Stimulated activated effector memory CD8-positive, alpha-beta T cell treated with anti-CD3 and anti-CD28 coated beads, Interleukin-12 subunit alpha, Interleukin-12 subunit beta, amount 100 ng/mL, for 72 hours (primary cell): ENCODE measurements around the gene PRKD1.
"Not testable (repeated sequence)": the region's sequence is repeated elsewhere in the genome, so short reads cannot be mapped to it uniquely, and the experiment has no call there.

Experiments
- ATAC-seq: fragments of 150-1000 bp; cut with Tn5 transposase; 2 replicates; pipeline ENCODE4 v1.10.0; 2021
- DNase-seq, 2 donors: peaks; one replicate each; pipeline ENCODE4 v3.0.0; 2021 to 2022; ENCODE audit warnings: low spot score in 2 of 2
- H3K27ac Mint-ChIP-seq: one replicate; pipeline ENCODE4 v1.8.0; 2022; ENCODE audit warnings: mild to moderate bottlenecking, mixed read lengths
- H3K36me3 Mint-ChIP-seq: one replicate; pipeline ENCODE4 v1.8.0; 2022; ENCODE audit warnings: mild to moderate bottlenecking, mixed read lengths
- H3K4me1 Mint-ChIP-seq: one replicate; pipeline ENCODE4 v1.8.0; 2022; ENCODE audit warnings: mixed read lengths
- H3K4me3 Mint-ChIP-seq: one replicate; pipeline ENCODE4 v1.8.0; 2022; ENCODE audit warnings: mild to moderate bottlenecking, mixed read lengths
- H3K9me3 Mint-ChIP-seq: one replicate; pipeline ENCODE4 v1.8.0; 2022; ENCODE audit warnings: mixed read lengths

PRKD1 gene

GRCh38 chr14:29865299-29865698 is 62.3 kb downstream of the PRKD1 start:
- ATAC-seq (no peak), DNase-seq (no peak)
- H3K27ac Mint-ChIP-seq = no peak overlapping the region

DNA sequence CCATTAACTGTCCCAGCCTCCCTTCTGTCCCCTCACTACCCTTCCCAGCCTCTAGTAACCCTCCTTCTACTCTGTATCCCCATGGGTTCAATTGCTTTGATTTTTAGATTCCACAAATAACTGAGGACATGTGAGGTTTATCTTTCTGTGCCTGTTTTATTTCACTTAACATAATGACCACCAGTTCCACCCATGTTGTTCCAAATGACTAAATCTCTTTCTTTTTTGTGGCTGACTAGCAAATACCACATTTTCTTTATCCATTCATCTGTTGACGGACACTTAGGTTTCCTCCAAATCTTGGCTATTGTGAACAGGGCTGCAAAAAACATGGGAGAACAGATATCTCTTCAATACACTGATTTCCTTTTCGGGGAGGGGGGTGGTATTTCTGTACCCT is 65.7 kb downstream of the PRKD1 start:
- peaks cover 14% of the 10 kb centered on the region for H3K9me3 Mint-ChIP-seq
- H3K36me3 Mint-ChIP-seq = no peaks in the 10 kb centered on the region
- ATAC-seq (no peak), DNase-seq (no peak)
- H3K4me1 Mint-ChIP-seq = no peaks in the 10 kb centered on the region
- no peak overlapping the region for H3K4me3 Mint-ChIP-seq
- no peak overlapping the region for H3K27ac Mint-ChIP-seq

More at GRCh38 chr14:29865299-29865698, 62.3 kb downstream of the PRKD1 start:
- no peaks in the 10 kb centered on the region for H3K36me3 Mint-ChIP-seq
- H3K9me3 Mint-ChIP-seq = peaks cover 12% of the 10 kb centered on the region
- H3K4me3 Mint-ChIP-seq = no peak overlapping the region
- H3K4me1 Mint-ChIP-seq = no peaks in the 10 kb centered on the region

- Mint-ChIP-seq H3K4me1 (no peaks in the 10 kb centered on the region), H3K4me3 (no peak overlapping the region), H3K27ac (no peak overlapping the region), H3K9me3 (peaks cover 19% of the 10 kb centered on the region), H3K36me3 (no peaks in the 10 kb centered on the region)
- no peak for DNase-seq
- no peak for ATAC-seq
These were observed 69.3 kb downstream of the PRKD1 start for GRCh38 chr14:29858299-29858698.

DNA sequence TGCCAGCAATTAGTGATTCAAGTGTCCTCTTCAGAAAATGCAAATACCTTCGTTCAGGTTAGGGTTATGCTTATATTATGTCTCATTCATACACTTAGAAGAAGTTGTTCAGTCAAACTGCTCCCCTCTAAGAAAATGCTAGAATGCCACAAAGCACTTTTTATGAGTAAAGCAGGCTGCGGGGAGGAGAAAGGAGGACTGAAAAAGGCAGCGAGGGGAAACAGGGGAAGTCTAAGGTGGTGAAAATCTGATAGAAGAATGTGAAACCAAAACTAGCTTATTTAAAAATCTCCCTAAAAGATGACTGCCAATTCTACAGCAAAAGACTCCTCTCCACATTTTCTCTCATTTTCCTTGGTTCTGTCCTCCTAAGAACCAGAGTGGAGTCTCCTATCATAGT is 70.1 kb downstream of the PRKD1 start:
- H3K36me3 Mint-ChIP-seq = no peaks in the 10 kb centered on the region
- H3K9me3 Mint-ChIP-seq = peaks cover 17% of the 10 kb centered on the region
- H3K27ac Mint-ChIP-seq = no peak overlapping the region
- H3K4me3 Mint-ChIP-seq = no peak overlapping the region
- no peaks in the 10 kb centered on the region for H3K4me1 Mint-ChIP-seq
- ATAC-seq (no peak), DNase-seq (no peak)

GRCh38 chr14:29856516-29856915 is 71.1 kb downstream of the PRKD1 start:
- ATAC-seq (no peak), DNase-seq (no peak)
- H3K4me3 Mint-ChIP-seq = no peak overlapping the region
- no peaks in the 10 kb centered on the region for H3K4me1 Mint-ChIP-seq
- no peak overlapping the region for H3K27ac Mint-ChIP-seq
- no peaks in the 10 kb centered on the region for H3K36me3 Mint-ChIP-seq
- peaks cover 23% of the 10 kb centered on the region for H3K9me3 Mint-ChIP-seq

- H3K4me1 Mint-ChIP-seq, ATAC-seq, H3K27ac Mint-ChIP-seq, DNase-seq, H3K36me3 Mint-ChIP-seq, H3K4me3 Mint-ChIP-seq: not testable (repeated sequence)
- peaks cover 32% of the 10 kb centered on the region for H3K9me3 Mint-ChIP-seq
These were observed 74.0 kb downstream of the PRKD1 start for GRCh38 chr14:29853691-29854090.

GRCh38 chr14:29853272-29853671 is 74.4 kb downstream of the PRKD1 start:
- no peak for ATAC-seq
- H3K4me3 Mint-ChIP-seq = no peak overlapping the region
- peaks cover 32% of the 10 kb centered on the region for H3K9me3 Mint-ChIP-seq
- H3K4me1 Mint-ChIP-seq = no peaks in the 10 kb centered on the region
- DNase-seq = no peak
- no peaks in the 10 kb centered on the region for H3K36me3 Mint-ChIP-seq
- H3K27ac Mint-ChIP-seq = no peak overlapping the region

DNA sequence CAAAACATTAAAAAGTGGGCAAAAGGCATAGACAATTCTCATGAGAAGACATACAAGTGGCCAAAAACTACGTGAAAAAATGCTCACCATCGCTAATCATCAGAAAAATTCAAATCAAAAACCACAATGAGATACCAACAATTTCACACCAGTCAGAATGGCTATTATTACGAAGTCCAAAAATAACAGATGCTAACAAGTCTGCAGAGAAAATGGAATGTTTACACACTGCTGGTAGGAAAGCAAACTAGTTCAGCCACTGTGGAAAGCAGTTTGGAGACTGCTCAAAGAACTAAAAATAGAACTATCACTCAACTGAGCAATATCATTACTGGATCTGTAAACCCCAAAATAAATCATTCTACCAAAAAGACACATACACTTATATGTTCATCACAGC is 76.2 kb downstream of the PRKD1 start:
- peaks cover 33% of the 10 kb centered on the region for H3K9me3 Mint-ChIP-seq
- H3K4me1 Mint-ChIP-seq = no peaks in the 10 kb centered on the region
- no peak overlapping the region for H3K4me3 Mint-ChIP-seq
- ATAC-seq (no peak), DNase-seq (no peak)
- H3K36me3 Mint-ChIP-seq = no peaks in the 10 kb centered on the region
- no peak overlapping the region for H3K27ac Mint-ChIP-seq

GRCh38 chr14:29847056-29847380 is 80.6 kb downstream of the PRKD1 start:
- H3K4me3 Mint-ChIP-seq = no peak overlapping the region
- no peak for ATAC-seq
- peaks cover 36% of the 10 kb centered on the region for H3K9me3 Mint-ChIP-seq
- no peak overlapping the region for H3K27ac Mint-ChIP-seq
- DNase-seq = no peak
- no peaks in the 10 kb centered on the region for H3K36me3 Mint-ChIP-seq
- no peaks in the 10 kb centered on the region for H3K4me1 Mint-ChIP-seq

DNA sequence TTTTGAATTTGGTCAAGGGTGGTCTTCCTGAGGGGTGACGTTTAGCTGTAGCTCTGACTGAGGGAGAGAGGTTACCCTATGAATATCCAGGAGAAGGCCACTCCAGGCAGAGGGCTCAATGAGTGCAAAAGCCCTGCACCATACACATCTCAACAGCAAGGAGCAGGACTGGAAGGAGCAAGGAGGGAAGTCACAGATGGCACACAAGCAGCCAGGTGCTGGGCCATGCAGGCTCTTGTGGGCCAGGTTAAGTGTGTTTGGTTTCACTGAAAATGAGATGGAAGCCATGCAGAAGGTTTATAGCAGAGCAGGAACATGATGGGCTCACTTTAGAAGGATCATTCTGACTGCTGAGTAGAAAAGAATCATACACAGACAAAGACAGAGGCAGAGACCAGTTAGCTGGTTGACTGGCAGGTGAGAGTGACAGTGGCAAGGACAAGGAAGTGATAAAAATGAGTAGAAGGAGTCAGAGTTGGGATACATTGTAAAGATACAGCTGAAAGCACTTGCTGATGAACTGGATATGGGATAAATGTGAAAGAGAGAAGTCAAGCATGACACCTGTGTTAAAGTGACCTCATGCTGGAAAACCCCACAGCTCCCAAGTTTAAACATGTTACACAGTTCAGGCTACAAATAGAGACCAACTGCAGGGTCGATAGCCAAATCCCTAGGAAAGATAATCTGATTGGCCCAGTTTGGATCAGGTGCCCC is 81.2 kb downstream of the PRKD1 start:
- Mint-ChIP-seq H3K36me3 (no peaks in the 10 kb centered on the region), H3K27ac (no peak overlapping the region), H3K9me3 (peaks cover 30% of the 10 kb centered on the region), H3K4me1 (no peaks in the 10 kb centered on the region), H3K4me3 (no peak overlapping the region)
- DNase-seq = no peak
- ATAC-seq = no peak

DNA sequence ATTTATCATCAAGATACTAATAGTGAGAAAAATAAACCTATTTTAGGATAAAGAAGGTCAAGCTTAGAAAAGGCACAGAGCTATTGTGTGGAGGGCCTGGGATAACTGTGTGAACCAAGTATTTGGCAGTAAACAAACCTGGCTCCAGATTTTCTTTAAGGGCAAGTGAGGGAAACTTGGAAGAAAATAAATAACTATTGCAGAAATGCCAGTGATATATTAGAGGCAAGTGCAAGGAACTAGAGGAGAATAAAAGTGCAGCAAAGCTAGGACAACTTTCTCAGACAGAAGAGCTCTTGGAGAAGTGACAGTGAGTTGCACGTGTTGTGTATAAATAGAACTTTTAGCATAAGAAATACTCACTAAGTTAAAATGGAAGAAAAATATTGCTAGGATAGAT is 83.7 kb downstream of the PRKD1 start:
- ATAC-seq = no peak
- no peak overlapping the region for H3K4me3 Mint-ChIP-seq
- peaks cover 28% of the 10 kb centered on the region for H3K9me3 Mint-ChIP-seq
- H3K27ac Mint-ChIP-seq = no peak overlapping the region
- H3K36me3 Mint-ChIP-seq = no peaks in the 10 kb centered on the region
- no peaks in the 10 kb centered on the region for H3K4me1 Mint-ChIP-seq
- no peak for DNase-seq

DNA sequence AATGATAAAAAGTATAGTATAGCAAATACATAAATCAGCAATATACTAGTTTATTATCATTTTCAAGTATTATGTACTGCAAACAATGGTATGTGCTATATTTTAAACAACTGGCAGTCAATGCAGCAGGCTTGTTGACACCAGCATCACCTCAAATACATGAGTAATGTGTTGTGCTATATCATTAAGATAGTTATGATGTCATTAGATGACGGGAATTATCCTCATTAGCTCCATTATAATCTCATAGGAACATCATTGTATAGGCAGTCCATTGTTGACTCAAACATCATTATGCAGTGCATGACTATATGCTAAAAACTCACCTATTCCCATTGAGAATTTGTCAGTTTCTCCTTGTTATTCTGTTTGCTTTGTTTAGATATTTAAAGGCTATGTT is 85.4 kb downstream of the PRKD1 start:
- Mint-ChIP-seq H3K36me3 (no peaks in the 10 kb centered on the region), H3K4me1 (no peaks in the 10 kb centered on the region), H3K4me3 (no peak overlapping the region), H3K9me3 (peaks cover 32% of the 10 kb centered on the region), H3K27ac (no peak overlapping the region)
- DNase-seq (no peak), ATAC-seq (no peak)

- H3K4me1 Mint-ChIP-seq, H3K36me3 Mint-ChIP-seq, H3K4me3 Mint-ChIP-seq, H3K27ac Mint-ChIP-seq, ATAC-seq, DNase-seq: not testable (repeated sequence)
- peaks cover 33% of the 10 kb centered on the region for H3K9me3 Mint-ChIP-seq
These were observed 87.2 kb downstream of the PRKD1 start for GRCh38 chr14:29840369-29840892.

- not testable (repeated sequence) for H3K27ac Mint-ChIP-seq, H3K4me3 Mint-ChIP-seq, H3K36me3 Mint-ChIP-seq, DNase-seq, H3K4me1 Mint-ChIP-seq, ATAC-seq
- H3K9me3 Mint-ChIP-seq = peaks cover 33% of the 10 kb centered on the region
These were observed 88.0 kb downstream of the PRKD1 start for GRCh38 chr14:29839691-29840090.

- no peak overlapping the region for H3K27ac Mint-ChIP-seq
- H3K36me3 Mint-ChIP-seq = no peaks in the 10 kb centered on the region
- no peak for DNase-seq
- no peaks in the 10 kb centered on the region for H3K4me1 Mint-ChIP-seq
- ATAC-seq = no peak
- H3K9me3 Mint-ChIP-seq = peaks cover 32% of the 10 kb centered on the region
- no peak overlapping the region for H3K4me3 Mint-ChIP-seq
These were observed 88.9 kb downstream of the PRKD1 start for GRCh38 chr14:29838752-29839151.

DNA sequence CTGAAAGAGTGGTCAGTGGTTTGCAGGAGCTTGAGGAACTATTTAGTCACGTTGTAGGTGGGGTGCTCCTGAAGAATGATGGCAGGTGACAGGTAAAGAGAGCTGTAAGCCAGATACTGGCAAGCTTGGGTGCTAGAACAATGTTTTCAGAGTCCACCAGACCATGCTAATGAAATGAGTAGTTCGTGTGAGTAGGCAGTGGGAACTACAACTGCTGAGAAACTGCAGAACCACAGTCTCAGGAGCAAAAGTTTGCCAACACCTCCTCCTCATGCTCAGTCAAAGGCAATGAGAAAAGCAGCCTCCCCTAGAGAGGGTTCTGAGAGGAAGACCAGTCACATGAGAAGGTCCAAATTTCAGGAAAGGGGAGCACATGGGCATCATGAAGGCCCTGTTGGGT is 91.3 kb downstream of the PRKD1 start:
- Mint-ChIP-seq H3K9me3 (peaks cover 28% of the 10 kb centered on the region), H3K4me1 (no peaks in the 10 kb centered on the region), H3K36me3 (no peaks in the 10 kb centered on the region), H3K4me3 (no peak overlapping the region), H3K27ac (no peak overlapping the region)
- no peak for DNase-seq
- no peak for ATAC-seq
